ENCODE measurements around the gene SMIM9. TPM values are rescaled to one million over a fixed set of nuclear protein-coding genes. Genes with fewer than 3 reads are reported as not detected.

SMIM9 gene
- total RNA-seq, 1 experiment from 2014 or later = not detected

- DNase-seq (ENCODE audit: low spot score) = no peak
These were observed 53.5 kb downstream of the SMIM9 start for GRCh38 chrX:154780968-154781367.

GRCh38 chrX:154779261-154779660, 55.2 kb downstream of the SMIM9 start:
- DNase-seq (ENCODE audit: low spot score) = no peak

- no peak for DNase-seq (ENCODE audit: low spot score)
These were observed 57.7 kb downstream of the SMIM9 start for GRCh38 chrX:154776753-154777152.

GRCh38 chrX:154775419-154776349, 58.8 kb downstream of the SMIM9 start:
- DNase-seq (ENCODE audit: low spot score) = peak; percentile 6

- no peak for DNase-seq (ENCODE audit: low spot score)
These were observed 59.8 kb downstream of the SMIM9 start for GRCh38 chrX:154774622-154775021.

Other genes starting within 250 kb of the SMIM9 start
- gene CTAG1A, start 249.5 kb downstream of the SMIM9 start, total RNA-seq (2014; rRNA removed; shearing (Covaris generic)) = not detected in 2 replicates
- gene CTAG1B, start 215.4 kb downstream of the SMIM9 start, total RNA-seq (2014; rRNA removed; shearing (Covaris generic)) = not detected in 2 replicates
- not detected in 2 replicates for gene CTAG2, start 181.1 kb downstream of the SMIM9 start, total RNA-seq (2014; rRNA removed; shearing (Covaris generic))
- 0.83 and 0.93 TPM in 2 replicates for gene GAB3, start 83.6 kb downstream of the SMIM9 start, total RNA-seq (2014; rRNA removed; shearing (Covaris generic))
- gene DKC1, start 71.8 kb downstream of the SMIM9 start, total RNA-seq (2014; rRNA removed; shearing (Covaris generic)) = 74.9 and 102 TPM in 2 replicates
- gene MPP1, start 29.2 kb downstream of the SMIM9 start, total RNA-seq (2014; rRNA removed; shearing (Covaris generic)) = 50.5 and 60.5 TPM in 2 replicates
- gene F8A1, start 51.7 kb upstream of the SMIM9 start, total RNA-seq (2014; rRNA removed; shearing (Covaris generic)) = 13.2 and 13.3 TPM in 2 replicates
- 18.4 and 19.9 TPM in 2 replicates for gene F8, start 188.1 kb upstream of the SMIM9 start, total RNA-seq (2014; rRNA removed; shearing (Covaris generic))
- gene FUNDC2, start 192.2 kb upstream of the SMIM9 start, total RNA-seq (2014; rRNA removed; shearing (Covaris generic)) = 98.9 and 102 TPM in 2 replicates
- gene CMC4, start 236.5 kb upstream of the SMIM9 start, total RNA-seq (2014; rRNA removed; shearing (Covaris generic)) = 25.6 and 38.7 TPM in 2 replicates
- gene MTCP1, start 236.5 kb upstream of the SMIM9 start, total RNA-seq (2014; rRNA removed; shearing (Covaris generic)) = 3.8 and 9.3 TPM in 2 replicates
- gene BRCC3, start 236.8 kb upstream of the SMIM9 start, total RNA-seq (2014; rRNA removed; shearing (Covaris generic)) = 20.9 and 29.6 TPM in 2 replicates

All from A172 (cell line).